Brain microvascular endothelial cell (primary cell): ENCODE measurements around the gene ABCA5.
A peak's percentile ranks its signal among the peaks of the same experiment; 100 is the strongest.

Experiments used
- DNase-seq: peaks from one replicate; pipeline ENCODE4 v3.0.0-alpha.2; 2020
- H3K27ac ChIP-seq: fragments of 250-450 bp; sonication (Bioruptor Pico); 2 replicates; pipeline ENCODE4 v1.5.1; 2020; ENCODE audit warnings: mild to moderate bottlenecking, moderate library complexity
- H3K27me3 ChIP-seq: fragments of 250-450 bp; sonication (Bioruptor Pico); replicated peaks from 2 replicates; pipeline ENCODE4 v1.5.1; 2020; ENCODE audit warnings: mild to moderate bottlenecking
- H3K36me3 ChIP-seq: fragments of 250-450 bp; sonication (Bioruptor Pico); replicated peaks from 2 replicates; pipeline ENCODE4 v1.5.1; 2020; ENCODE audit warnings: mild to moderate bottlenecking
- H3K4me3 ChIP-seq: 2 replicates; pipeline ENCODE4 v1.5.1; 2011; ENCODE audit warnings: low read depth, mild to moderate bottlenecking, control low read depth, low read length, moderate library complexity
- CTCF ChIP-seq: IDR thresholded peaks from 2 replicates; pipeline ENCODE4 v1.5.1; 2011; ENCODE audit warnings: low read depth, mild to moderate bottlenecking, moderate library complexity, low read length, control low read depth, inconsistent platforms; ENCODE audit errors: missing control alignments
- in situ Hi-C: cut with HindIII; loops from 2 replicates; pipeline ENCODE4 v1.10.0; 2017; ENCODE audit warnings: low sequenced_read_pairs, low pct_ligation_motif_present

Gene ABCA5

GRCh38 chr17:69250641-69251040 lies 76.3 kb downstream of the ABCA5 start:
- Histone ChIP-seq H3K27me3 (no peaks in the 10 kb centered on the region), H3K36me3 (no peaks in the 10 kb centered on the region), H3K4me3 (no peak overlapping the region), H3K27ac (peak overlapping the region; percentile 37)
- in situ Hi-C loops = no loop called here
- peak; percentile 18 for DNase-seq
- TF ChIP-seq CTCF = no peak

- DNase-seq = no peak
- TF ChIP-seq CTCF = peak; percentile 19
Observed at GRCh38 chr17:69246726-69247375, 80.1 kb downstream of the ABCA5 start.

GRCh38 chr17:69246202-69246601 lies 80.7 kb downstream of the ABCA5 start:
- H3K4me3 ChIP-seq = no peak overlapping the region
- no peak for TF ChIP-seq CTCF
- in situ Hi-C loops = loop anchor here (25.0 kb wide), 1 partner anchor 459 kb away; no protein-coding TSS in a partner anchor
- no peak for DNase-seq
- H3K36me3 ChIP-seq = no peaks in the 10 kb centered on the region
- no peak overlapping the region for H3K27ac ChIP-seq
- no peaks in the 10 kb centered on the region for H3K27me3 ChIP-seq

More at GRCh38 chr17:69246726-69247375, 80.1 kb downstream of the ABCA5 start:
- Histone ChIP-seq H3K27ac (no peak overlapping the region), H3K27me3 (no peaks in the 10 kb centered on the region), H3K4me3 (no peak overlapping the region), H3K36me3 (no peaks in the 10 kb centered on the region)
- in situ Hi-C loops = loop anchor here (25.0 kb wide), 1 partner anchor 460 kb away; no protein-coding TSS in a partner anchor

GRCh38 chr17:69245617-69246016 lies 81.3 kb downstream of the ABCA5 start:
- TF ChIP-seq CTCF = no peak
- no peaks in the 10 kb centered on the region for H3K27me3 ChIP-seq
- H3K27ac ChIP-seq = no peak overlapping the region
- no peaks in the 10 kb centered on the region for H3K36me3 ChIP-seq
- no peak overlapping the region for H3K4me3 ChIP-seq
- in situ Hi-C loops = loop anchor here (25.0 kb wide), 1 partner anchor 458 kb away; no protein-coding TSS in a partner anchor
- no peak for DNase-seq

GRCh38 chr17:69239611-69240600 lies 87.0 kb downstream of the ABCA5 start:
- TF ChIP-seq CTCF = no peak
- Histone ChIP-seq H3K36me3 (no peaks in the 10 kb centered on the region), H3K27ac (no peak overlapping the region), H3K27me3 (no peaks in the 10 kb centered on the region), H3K4me3 (no peak overlapping the region)
- in situ Hi-C loops = loop anchor here (25.0 kb wide), 1 partner anchor 453 kb away; no protein-coding TSS in a partner anchor
- no peak for DNase-seq
